Activated T-cell treated with anti-CD3 and anti-CD28 coated beads, Interleukin-2, amount 50 U/mL, for 4 hours (primary cell): Measurements from ENCODE around the gene PTPRZ1. TPM values are rescaled to one million over a fixed set of nuclear protein-coding genes. Genes with fewer than 3 reads are reported as not detected.
A peak's percentile ranks its signal among the peaks of the same experiment; 100 is the strongest.

Experiments
- ATAC-seq, 2 donors: fragments of 200-7000 bp; cut with Tn5 transposase; one replicate each; pipeline ENCODE4 v1.10.0; 2021
- DNase-seq: peaks from one replicate; pipeline ENCODE4 v3.0.0-alpha.2; 2020
- H3K27me3 Mint-ChIP-seq: one replicate; pipeline ENCODE4 v1.8.0; 2021; ENCODE audit warnings: low read depth, mixed read lengths
- H3K36me3 Mint-ChIP-seq: one replicate; pipeline ENCODE4 v1.8.0; 2022; ENCODE audit warnings: mixed read lengths; ENCODE audit not compliant: insufficient read depth
- H3K4me1 Mint-ChIP-seq: one replicate; pipeline ENCODE4 v1.8.0; 2021; ENCODE audit warnings: low read depth, mixed read lengths
- H3K4me3 Mint-ChIP-seq: one replicate; pipeline ENCODE4 v1.8.0; 2021; ENCODE audit warnings: mild to moderate bottlenecking, moderate library complexity, mixed read lengths
- H3K9me3 Mint-ChIP-seq: one replicate; pipeline ENCODE4 v1.8.0; 2021; ENCODE audit warnings: mixed read lengths
- total RNA-seq, 3 donors: library from RNA; stranded (reverse); gene quantifications; one replicate each; pipeline ENCODE4 v1.2.1, GENCODE V29; 2021

The PTPRZ1 gene
- total RNA-seq, 3 donors from 2014 or later: 0.05 TPM; not detected in 1

DNA sequence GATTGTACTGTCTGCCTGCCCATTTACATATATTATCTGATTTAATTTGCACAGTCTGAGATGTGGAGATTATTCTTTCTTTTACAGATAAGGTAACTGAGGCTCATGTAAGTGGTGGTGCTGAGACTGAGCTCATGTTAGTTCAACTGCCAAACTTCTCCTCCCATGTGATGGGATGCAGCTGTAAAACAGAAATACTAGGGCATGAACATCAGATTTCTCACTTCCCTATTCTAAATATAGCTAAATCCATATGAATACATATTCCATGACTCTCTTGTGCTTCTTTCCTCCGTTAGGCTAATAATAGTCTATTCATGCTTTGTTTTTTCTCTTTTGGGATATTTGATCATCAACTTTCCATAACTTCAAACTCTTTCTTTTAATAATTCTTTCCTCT, 84.7 kb downstream of the PTPRZ1 start:
- DNase-seq (no peak), ATAC-seq (no peak)
- no peaks in the 10 kb centered on the region for H3K36me3 Mint-ChIP-seq
- no peaks in the 10 kb centered on the region for H3K9me3 Mint-ChIP-seq
- no peak overlapping the region for H3K4me3 Mint-ChIP-seq
- no peaks in the 10 kb centered on the region for H3K4me1 Mint-ChIP-seq
- H3K27me3 Mint-ChIP-seq: no peaks in the 10 kb centered on the region

DNA sequence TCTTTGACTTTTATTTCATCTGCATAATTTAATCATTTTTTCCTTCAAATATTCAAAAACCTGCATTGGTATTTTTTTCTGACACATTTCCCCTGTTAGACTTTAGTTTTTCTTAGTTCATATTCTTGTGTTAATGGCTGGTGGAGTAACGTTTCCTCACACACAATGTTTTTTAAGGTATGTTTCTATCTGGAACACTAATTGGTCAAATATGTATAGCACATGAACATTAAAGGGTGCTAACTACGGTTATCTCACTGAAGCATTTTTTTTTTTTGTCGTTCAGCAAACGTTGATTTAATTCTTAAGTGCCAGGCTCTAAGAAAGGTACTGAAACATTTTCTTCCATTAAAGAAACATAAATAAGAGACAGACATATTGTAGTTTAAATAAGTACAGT, 87.7 kb downstream of the PTPRZ1 start:
- ATAC-seq: no peak
- Mint-ChIP-seq H3K36me3 (no peaks in the 10 kb centered on the region), H3K9me3 (no peaks in the 10 kb centered on the region)

DNA sequence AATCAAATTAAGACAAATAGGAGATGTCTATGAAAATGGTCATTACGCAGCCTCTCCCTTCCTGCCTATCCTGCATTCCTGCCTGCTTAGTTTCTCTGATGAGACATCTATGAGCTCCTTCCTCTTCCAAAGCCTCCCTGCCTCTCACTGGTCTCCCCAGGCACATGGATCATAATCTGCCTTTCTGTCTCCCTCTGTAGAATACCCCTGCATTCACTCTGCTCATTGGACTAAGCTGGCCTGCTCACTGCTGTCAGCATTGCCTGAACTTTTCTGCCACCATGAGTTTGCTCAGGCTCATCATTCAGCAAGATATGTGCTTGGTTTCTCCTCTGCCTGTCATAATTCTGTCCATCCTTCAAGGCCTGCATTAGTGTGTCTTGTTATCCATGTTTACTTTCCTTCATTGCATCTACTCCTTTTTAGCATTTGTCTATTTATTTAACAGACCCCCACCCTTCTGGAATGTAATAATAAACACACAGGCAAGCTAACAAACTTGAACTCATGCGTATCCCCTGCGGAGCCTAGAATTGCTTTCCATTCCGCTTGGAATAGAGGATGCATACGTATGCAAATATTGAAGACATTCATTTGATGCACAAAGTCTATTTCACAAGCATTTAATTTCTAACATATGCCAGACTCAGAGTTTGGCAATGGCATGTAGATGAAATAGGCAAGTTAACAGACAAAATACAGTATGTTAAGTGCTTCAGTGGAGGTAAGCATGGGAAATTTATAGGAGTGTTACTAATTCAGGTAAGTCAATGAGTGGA, 88.3 kb downstream of the PTPRZ1 start:
- Mint-ChIP-seq H3K27me3 (no peaks in the 10 kb centered on the region), H3K4me1 (no peaks in the 10 kb centered on the region), H3K36me3 (no peaks in the 10 kb centered on the region), H3K4me3 (no peak overlapping the region), H3K9me3 (no peaks in the 10 kb centered on the region)
- no peak for ATAC-seq
- no peak for DNase-seq

More for the DNA sequence above, 87.7 kb downstream of the PTPRZ1 start:
- H3K27me3 Mint-ChIP-seq: no peaks in the 10 kb centered on the region
- DNase-seq: no peak
- H3K4me1 Mint-ChIP-seq: no peaks in the 10 kb centered on the region
- no peak overlapping the region for H3K4me3 Mint-ChIP-seq

DNA sequence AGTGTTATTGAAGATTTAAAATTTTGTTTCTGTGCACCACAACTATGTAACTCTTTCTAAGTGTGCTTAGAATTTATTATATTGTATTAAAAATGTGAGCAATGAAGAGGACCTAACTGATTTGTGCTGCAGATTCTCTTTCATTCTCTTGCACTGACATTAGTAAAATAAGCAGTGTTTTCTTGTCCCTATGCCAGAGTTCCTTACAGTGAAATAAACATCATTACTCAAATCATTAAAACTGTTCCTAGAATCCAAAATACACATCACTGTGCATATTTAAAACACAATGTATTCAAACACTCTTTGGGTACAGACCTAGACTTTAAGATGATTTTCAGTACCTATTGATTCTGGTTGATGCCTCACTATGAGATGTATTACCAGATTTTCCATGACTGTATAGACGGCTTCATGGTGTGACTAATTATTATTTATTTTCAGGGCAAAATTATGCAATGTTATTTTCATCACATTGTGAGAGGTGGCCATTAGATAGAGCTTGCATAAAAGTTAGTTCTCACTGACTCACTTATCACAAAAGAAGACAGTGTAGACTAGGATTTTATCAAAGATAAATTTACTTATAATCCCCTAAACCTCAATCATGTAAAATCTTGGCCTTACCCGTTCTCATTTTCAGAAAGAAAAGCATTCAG, 93.4 kb downstream of the PTPRZ1 start:
- no peaks in the 10 kb centered on the region for H3K36me3 Mint-ChIP-seq
- H3K4me3 Mint-ChIP-seq: no peak overlapping the region
- H3K27me3 Mint-ChIP-seq: no peaks in the 10 kb centered on the region
- H3K4me1 Mint-ChIP-seq: no peaks in the 10 kb centered on the region
- no peaks in the 10 kb centered on the region for H3K9me3 Mint-ChIP-seq
- ATAC-seq (no peak), DNase-seq (no peak)

DNA sequence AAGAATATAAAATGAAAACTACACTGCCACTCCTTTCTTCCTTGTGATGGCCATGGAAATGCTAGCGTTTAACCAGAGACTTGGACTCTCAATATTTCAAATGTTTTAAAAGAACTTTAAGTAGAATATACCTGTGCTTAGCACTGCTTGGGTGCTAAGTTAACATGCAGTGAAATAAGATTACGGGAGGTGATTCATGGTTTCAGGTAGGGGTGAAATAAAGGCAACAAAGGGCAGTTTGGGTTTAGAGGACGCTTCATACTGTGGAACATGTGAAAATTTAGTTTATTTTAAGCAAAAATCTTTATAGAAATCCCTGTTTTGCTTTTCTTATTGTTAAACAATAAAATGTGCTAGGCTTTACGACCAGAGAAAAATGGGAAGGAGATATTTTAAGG, 94.0 kb downstream of the PTPRZ1 start:
- H3K9me3 Mint-ChIP-seq: no peaks in the 10 kb centered on the region
- no peaks in the 10 kb centered on the region for H3K4me1 Mint-ChIP-seq
- no peaks in the 10 kb centered on the region for H3K36me3 Mint-ChIP-seq
- ATAC-seq (no peak), DNase-seq (no peak)
- no peaks in the 10 kb centered on the region for H3K27me3 Mint-ChIP-seq
- no peak overlapping the region for H3K4me3 Mint-ChIP-seq

DNA sequence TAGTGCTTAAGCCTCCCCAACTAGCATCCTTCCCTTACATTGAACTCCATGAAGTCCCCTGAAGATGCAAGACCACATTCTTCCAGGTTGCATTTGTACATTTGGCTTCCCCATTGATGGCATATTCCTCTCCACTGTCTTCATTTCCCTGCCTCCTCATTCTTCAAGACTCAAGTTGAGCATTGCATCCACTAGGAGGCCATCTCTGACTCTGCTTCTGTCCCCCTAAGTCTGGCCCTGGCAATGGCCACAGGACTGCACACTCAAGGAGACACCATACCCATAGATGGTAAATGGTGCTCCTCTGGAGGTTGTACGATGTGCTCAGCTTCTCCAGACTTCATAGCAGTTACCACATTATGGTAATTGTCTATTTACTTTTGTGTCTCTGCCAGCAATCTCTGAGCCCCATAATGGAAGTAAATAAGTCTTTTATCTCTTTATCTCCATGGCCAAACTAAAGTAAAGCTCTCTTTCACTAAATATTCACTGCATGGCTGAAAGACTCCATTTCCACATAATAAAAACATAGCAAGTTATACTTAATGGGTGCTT, 112.6 kb downstream of the PTPRZ1 start:
- Mint-ChIP-seq H3K36me3 (no peaks in the 10 kb centered on the region), H3K27me3 (no peaks in the 10 kb centered on the region), H3K9me3 (no peaks in the 10 kb centered on the region), H3K4me1 (no peaks in the 10 kb centered on the region), H3K4me3 (no peak overlapping the region)
- ATAC-seq (no peak), DNase-seq (no peak)

DNA sequence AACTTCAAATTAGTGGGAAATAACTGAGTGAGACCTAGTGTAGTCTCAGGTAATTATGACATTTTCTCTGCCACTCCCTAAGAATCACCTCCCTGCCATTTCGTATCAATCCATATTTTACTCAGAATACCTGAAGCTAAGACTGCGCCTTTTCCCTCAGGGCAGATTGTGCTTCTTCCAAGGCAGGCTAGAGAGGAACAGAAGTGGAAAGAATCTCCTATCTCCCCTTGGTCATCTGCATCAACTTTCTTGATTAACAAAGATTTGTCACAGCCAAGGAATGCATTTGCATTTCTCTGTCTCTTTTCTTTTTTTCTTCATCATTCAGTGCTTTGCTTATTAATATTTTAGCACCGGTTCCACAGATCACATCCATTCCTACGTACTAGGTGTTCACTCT, 119.1 kb downstream of the PTPRZ1 start:
- Mint-ChIP-seq H3K36me3 (no peaks in the 10 kb centered on the region), H3K27me3 (peaks cover 2% of the 10 kb centered on the region), H3K4me3 (no peak overlapping the region), H3K9me3 (no peaks in the 10 kb centered on the region), H3K4me1 (no peaks in the 10 kb centered on the region)
- ATAC-seq: no peak
- no peak for DNase-seq

DNA sequence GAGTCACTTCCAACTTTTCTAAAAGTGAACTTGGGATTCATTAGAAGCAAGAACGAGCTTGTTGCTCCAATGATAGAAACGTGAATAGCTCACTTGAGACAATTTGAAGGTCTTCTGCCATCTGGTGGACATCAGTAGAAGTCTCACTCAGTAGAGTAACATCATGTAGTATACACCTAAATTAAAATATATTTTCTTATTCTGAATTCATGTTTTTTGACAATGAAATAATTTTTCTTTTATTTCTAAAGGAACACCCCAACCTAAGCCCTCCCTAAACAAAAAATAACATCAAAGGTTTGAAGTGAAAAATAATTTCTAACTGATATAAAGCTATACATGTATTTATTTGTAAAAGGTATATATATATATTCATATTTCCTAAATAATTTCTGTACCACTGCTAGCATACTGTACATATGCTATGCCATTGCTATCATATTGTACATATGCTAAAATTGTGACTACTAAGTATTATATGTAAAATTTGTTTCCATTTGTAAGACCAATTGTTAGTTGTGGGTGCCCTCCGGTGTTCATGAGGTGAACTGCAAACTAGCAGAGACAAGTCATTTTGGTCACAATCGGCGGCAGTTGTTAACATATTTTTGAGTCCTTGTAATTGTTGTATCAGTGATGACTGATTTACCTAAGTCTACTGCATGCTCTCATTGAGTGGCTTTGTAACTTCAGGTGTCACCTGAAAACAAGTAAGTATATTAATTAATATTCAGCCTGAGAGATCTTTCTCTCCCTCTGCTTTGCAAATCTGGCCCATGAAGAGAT, 121.9 kb downstream of the PTPRZ1 start:
- no peak overlapping the region for H3K4me3 Mint-ChIP-seq
- no peaks in the 10 kb centered on the region for H3K36me3 Mint-ChIP-seq
- H3K9me3 Mint-ChIP-seq: no peaks in the 10 kb centered on the region
- H3K4me1 Mint-ChIP-seq: no peaks in the 10 kb centered on the region
- DNase-seq: no peak
- peaks cover 2% of the 10 kb centered on the region for H3K27me3 Mint-ChIP-seq
- ATAC-seq: peak in 1 of 2 donors; percentile 41

DNA sequence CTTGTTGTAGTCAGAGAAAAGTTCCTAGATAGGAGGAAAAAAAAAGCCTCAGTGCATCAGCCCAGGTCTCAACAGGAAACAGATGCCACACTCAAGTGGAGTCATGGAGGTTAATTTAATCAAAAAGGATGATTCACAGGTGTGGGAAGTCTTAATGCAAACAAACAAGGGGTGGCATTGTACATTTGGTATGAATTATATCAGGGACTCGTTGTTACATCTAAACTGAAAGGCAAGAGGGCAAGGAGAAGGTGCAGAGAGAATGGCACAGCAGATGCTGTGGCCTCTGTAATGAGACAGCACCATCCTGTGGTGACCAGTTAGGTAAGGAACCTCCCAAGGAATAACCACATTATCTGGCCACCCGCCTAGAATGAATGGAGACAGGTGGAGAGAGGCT, 133.7 kb downstream of the PTPRZ1 start:
- Mint-ChIP-seq H3K27me3 (no peaks in the 10 kb centered on the region), H3K4me3 (no peak overlapping the region), H3K36me3 (no peaks in the 10 kb centered on the region), H3K4me1 (no peaks in the 10 kb centered on the region), H3K9me3 (no peaks in the 10 kb centered on the region)
- DNase-seq: no peak
- ATAC-seq: no peak

DNA sequence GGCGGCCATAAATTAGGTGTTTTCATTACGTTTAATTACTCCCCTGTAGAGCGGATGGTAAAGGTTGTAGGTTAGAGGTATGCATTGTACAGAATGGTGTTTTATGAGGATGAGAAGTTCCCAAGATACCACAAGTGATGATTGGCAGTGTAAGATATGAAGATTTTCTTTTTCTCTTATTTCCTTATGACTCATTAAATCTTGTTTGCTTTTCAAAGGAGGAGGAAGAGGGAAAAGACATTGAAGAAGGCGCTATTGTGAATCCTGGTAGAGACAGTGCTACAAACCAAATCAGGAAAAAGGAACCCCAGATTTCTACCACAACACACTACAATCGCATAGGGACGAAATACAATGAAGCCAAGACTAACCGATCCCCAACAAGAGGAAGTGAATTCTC, 137.2 kb downstream of the PTPRZ1 start:
- ATAC-seq (no peak), DNase-seq (no peak)
- no peaks in the 10 kb centered on the region for H3K36me3 Mint-ChIP-seq
- no peaks in the 10 kb centered on the region for H3K9me3 Mint-ChIP-seq
- H3K4me3 Mint-ChIP-seq: no peak overlapping the region
- no peaks in the 10 kb centered on the region for H3K4me1 Mint-ChIP-seq
- no peaks in the 10 kb centered on the region for H3K27me3 Mint-ChIP-seq

DNA sequence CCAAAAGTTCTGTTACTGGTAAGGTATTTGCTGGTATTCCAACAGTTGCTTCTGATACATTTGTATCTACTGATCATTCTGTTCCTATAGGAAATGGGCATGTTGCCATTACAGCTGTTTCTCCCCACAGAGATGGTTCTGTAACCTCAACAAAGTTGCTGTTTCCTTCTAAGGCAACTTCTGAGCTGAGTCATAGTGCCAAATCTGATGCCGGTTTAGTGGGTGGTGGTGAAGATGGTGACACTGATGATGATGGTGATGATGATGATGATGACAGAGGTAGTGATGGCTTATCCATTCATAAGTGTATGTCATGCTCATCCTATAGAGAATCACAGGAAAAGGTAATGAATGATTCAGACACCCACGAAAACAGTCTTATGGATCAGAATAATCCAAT, 140.1 kb downstream of the PTPRZ1 start:
- no peaks in the 10 kb centered on the region for H3K36me3 Mint-ChIP-seq
- H3K9me3 Mint-ChIP-seq: no peaks in the 10 kb centered on the region
- no peak for DNase-seq
- H3K27me3 Mint-ChIP-seq: no peaks in the 10 kb centered on the region
- no peak overlapping the region for H3K4me3 Mint-ChIP-seq
- H3K4me1 Mint-ChIP-seq: no peaks in the 10 kb centered on the region
- peak; percentile 48 to 63 for ATAC-seq

DNA sequence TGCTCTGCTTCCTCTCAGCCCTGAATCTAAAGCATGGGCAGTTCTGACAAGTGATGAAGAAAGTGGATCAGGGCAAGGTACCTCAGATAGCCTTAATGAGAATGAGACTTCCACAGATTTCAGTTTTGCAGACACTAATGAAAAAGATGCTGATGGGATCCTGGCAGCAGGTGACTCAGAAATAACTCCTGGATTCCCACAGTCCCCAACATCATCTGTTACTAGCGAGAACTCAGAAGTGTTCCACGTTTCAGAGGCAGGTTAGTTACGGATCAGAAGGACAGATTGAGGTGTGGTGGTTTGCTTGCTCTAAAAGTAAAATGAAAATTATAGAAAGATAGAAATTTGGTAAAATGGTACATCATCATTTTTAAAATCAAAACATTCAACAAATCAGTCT, 140.7 kb downstream of the PTPRZ1 start:
- no peaks in the 10 kb centered on the region for H3K9me3 Mint-ChIP-seq
- H3K27me3 Mint-ChIP-seq: no peaks in the 10 kb centered on the region
- DNase-seq: no peak
- H3K36me3 Mint-ChIP-seq: no peaks in the 10 kb centered on the region
- H3K4me1 Mint-ChIP-seq: no peaks in the 10 kb centered on the region
- H3K4me3 Mint-ChIP-seq: no peak overlapping the region
- ATAC-seq: no peak

DNA sequence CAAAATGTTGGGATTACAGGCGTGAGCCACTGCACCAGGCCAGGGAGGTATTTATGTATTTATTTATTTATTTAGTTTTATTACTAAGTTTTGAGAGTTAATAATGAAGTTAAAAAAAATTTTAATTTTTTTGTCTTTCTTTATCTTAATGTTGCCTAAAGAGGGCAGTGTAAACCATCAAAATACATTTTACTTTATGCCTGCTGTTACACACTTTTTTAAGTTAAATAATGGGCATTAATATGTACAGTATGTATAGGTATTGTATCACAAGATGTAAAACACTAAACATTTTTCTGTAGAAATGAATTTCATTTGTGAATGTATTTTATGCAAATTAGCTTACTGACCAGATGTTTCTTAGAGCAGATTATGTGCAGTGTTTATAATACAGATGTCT, 141.7 kb downstream of the PTPRZ1 start:
- H3K4me1 Mint-ChIP-seq: no peaks in the 10 kb centered on the region

DNA sequence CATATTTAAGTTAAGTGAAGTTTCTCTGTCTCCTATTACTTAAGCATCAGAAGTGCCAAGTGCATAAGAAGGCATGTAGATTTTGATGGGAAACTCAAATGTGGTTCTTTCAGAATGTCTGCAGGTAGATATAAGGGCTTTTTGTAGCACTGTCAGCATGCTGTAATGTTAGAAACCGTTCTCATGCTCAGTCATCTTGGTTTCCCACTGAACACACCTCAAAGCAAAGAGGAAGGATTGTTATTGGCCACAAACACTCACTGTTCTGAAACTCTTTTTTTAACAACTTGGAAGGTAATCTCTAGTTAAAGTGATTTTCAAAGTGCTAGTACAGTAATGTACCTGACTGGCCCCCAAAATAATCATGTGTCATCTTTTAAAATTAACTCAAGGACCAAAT, 145.1 kb downstream of the PTPRZ1 start:
- ATAC-seq (no peak), DNase-seq (no peak)
- H3K9me3 Mint-ChIP-seq: no peaks in the 10 kb centered on the region

More for the DNA sequence above, 141.7 kb downstream of the PTPRZ1 start:
- Mint-ChIP-seq H3K36me3 (no peaks in the 10 kb centered on the region), H3K9me3 (no peaks in the 10 kb centered on the region), H3K4me3 (no peak overlapping the region), H3K27me3 (no peaks in the 10 kb centered on the region)
- no peak for ATAC-seq
- DNase-seq: no peak

More for the DNA sequence above, 145.1 kb downstream of the PTPRZ1 start:
- H3K4me1 Mint-ChIP-seq: no peaks in the 10 kb centered on the region
- H3K36me3 Mint-ChIP-seq: no peaks in the 10 kb centered on the region
- no peaks in the 10 kb centered on the region for H3K27me3 Mint-ChIP-seq
- no peak overlapping the region for H3K4me3 Mint-ChIP-seq
